Neural cell (in vitro differentiated cells): ENCODE results near the gene RIPK1. TPM values are rescaled to one million over a fixed set of nuclear protein-coding genes. Genes with fewer than 3 reads are reported as not detected.

Experiments used
- H2AFZ ChIP-seq: fragments of 200-600, 300-800 bp; sonication (generic), shearing (Covaris generic); 2 replicates; pipeline ENCODE4 v1.6.0; 2014; ENCODE audit warnings: low read depth, mild to moderate bottlenecking, antibody characterized with exemption, low read length, moderate library complexity
- H3F3A ChIP-seq: fragments of 200-600 bp; shearing (Covaris generic); 2 replicates; pipeline ENCODE4 v1.6.1; 2016; ENCODE audit warnings: mild to moderate bottlenecking, moderate library complexity, mixed read lengths, antibody characterized with exemption, low read length; ENCODE audit not compliant: insufficient read depth, poor library complexity, severe bottlenecking
- H3K27ac ChIP-seq: fragments of 200-600, 300-800 bp; sonication (generic), shearing (Covaris generic); 2 replicates; pipeline ENCODE4 v1.5.1; 2014; ENCODE audit warnings: mild to moderate bottlenecking, low read length, moderate library complexity
- H3K27me3 ChIP-seq: fragments of 300-800, 200-600 bp; sonication (generic), shearing (Covaris generic); 2 replicates; pipeline ENCODE4 v1.6.0; 2014; ENCODE audit warnings: mild to moderate bottlenecking, low read depth, low read length, moderate library complexity; ENCODE audit not compliant: insufficient read depth
- H3K36me3 ChIP-seq: fragments of 300-800, 200-600 bp; sonication (generic), shearing (Covaris generic); 2 replicates; pipeline ENCODE4 v1.5.1; 2014; ENCODE audit warnings: mild to moderate bottlenecking, antibody characterized with exemption, low read length, moderate library complexity; ENCODE audit not compliant: insufficient read depth
- H3K4me2 ChIP-seq: fragments of 300-800, 200-600 bp; sonication (generic), shearing (Covaris generic); 2 replicates; pipeline ENCODE4 v1.6.0; 2014; ENCODE audit warnings: mild to moderate bottlenecking, low read length
- H3K4me3 ChIP-seq: fragments of 300-800, 200-600 bp; sonication (generic), shearing (Covaris generic); 2 replicates; pipeline ENCODE4 v1.5.1; 2014; ENCODE audit warnings: mild to moderate bottlenecking, low read length, moderate library complexity
- H3K79me2 ChIP-seq: fragments of 200-600 bp; shearing (Covaris generic); replicated peaks from 2 replicates; pipeline ENCODE4 v1.6.0; 2014; ENCODE audit warnings: mild to moderate bottlenecking, low read length, moderate library complexity; ENCODE audit not compliant: insufficient read depth
- H3K9ac ChIP-seq: fragments of 300-800, 200-600 bp; sonication (generic), shearing (Covaris generic); 2 replicates; pipeline ENCODE4 v1.6.1; 2016; ENCODE audit warnings: mild to moderate bottlenecking, low read length, mixed read lengths
- H3K9me2 ChIP-seq: fragments of 200-600 bp; shearing (Covaris generic); 2 replicates; pipeline ENCODE4 v1.6.1; 2016; ENCODE audit warnings: mild to moderate bottlenecking, low read length, mixed read lengths; ENCODE audit not compliant: insufficient read depth
- H3K9me3 ChIP-seq: fragments of 200-600, 300-800 bp; sonication (generic), shearing (Covaris generic); 2 replicates; pipeline ENCODE4 v1.6.1; 2016; ENCODE audit warnings: mild to moderate bottlenecking, mixed run types, low read length, moderate library complexity, mixed read lengths
- H4K20me1 ChIP-seq: fragments of 200-600 bp; shearing (Covaris generic); 2 replicates; pipeline ENCODE4 v1.6.1; 2016; ENCODE audit warnings: mild to moderate bottlenecking, mixed run types; ENCODE audit not compliant: insufficient read depth
- EP300 ChIP-seq: fragments of 450-650 bp; conservative IDR thresholded peaks from 2 replicates; pipeline ENCODE4 v1.6.1; 2014; ENCODE audit warnings: antibody characterized with exemption, mild to moderate bottlenecking, moderate library complexity; ENCODE audit not compliant: poor library complexity, severe bottlenecking
- EZH2 ChIP-seq: fragments of 200-600, 300-800 bp; shearing (Covaris generic), sonication (generic); IDR thresholded peaks from 2 replicates; pipeline ENCODE4 v1.6.1; 2014; ENCODE audit warnings: antibody characterized with exemption, low read length, borderline replicate concordance, mild to moderate bottlenecking; ENCODE audit not compliant: insufficient read depth, poor library complexity, severe bottlenecking
- MXI1 ChIP-seq: fragments of 450-650 bp; conservative IDR thresholded peaks from 2 replicates; pipeline ENCODE4 v1.6.1; 2014; ENCODE audit warnings: antibody characterized with exemption, mild to moderate bottlenecking; ENCODE audit not compliant: poor library complexity, severe bottlenecking
- POLR2AphosphoS5 ChIP-seq: IDR thresholded peaks from 2 replicates; pipeline ENCODE4 v1.6.1; 2012
- RAD21 ChIP-seq: fragments of 450-650 bp; conservative IDR thresholded peaks from 2 replicates; pipeline ENCODE4 v1.6.1; 2014; ENCODE audit warnings: antibody characterized with exemption, mild to moderate bottlenecking, moderate library complexity
- SMC3 ChIP-seq: fragments of 450-650 bp; conservative IDR thresholded peaks from 2 replicates; pipeline ENCODE4 v1.6.1; 2014; ENCODE audit warnings: antibody characterized with exemption, mild to moderate bottlenecking, moderate library complexity; ENCODE audit not compliant: poor library complexity
- TAF1 ChIP-seq: IDR thresholded peaks from 2 replicates; pipeline ENCODE4 v1.6.1; 2012; ENCODE audit warnings: low read depth
- polyA minus RNA-seq: library from RNA; depleted of rRNA, polyadenylated mRNA; stranded (reverse); fragments of >200 nt; gene quantifications from 2 replicates; pipeline ENCODE4 v1.2.3, GENCODE V29; 2014
- polyA plus RNA-seq: library from polyadenylated mRNA; depleted of rRNA; stranded (reverse); fragments of >200 nt; gene quantifications from 2 replicates; pipeline ENCODE4 v1.2.3, GENCODE V29; 2014
- TF ChIP-seq, protein P1 (sequence below): IDR thresholded peaks from 2 replicates; pipeline ENCODE4 v1.6.1; 2012; ENCODE audit warnings: borderline replicate concordance
- TF ChIP-seq, protein P2 (sequence below): fragments of 450-650 bp; IDR thresholded peaks from 2 replicates; pipeline ENCODE4 v1.5.1; 2014; ENCODE audit warnings: antibody characterized with exemption, mild to moderate bottlenecking, moderate library complexity; ENCODE audit not compliant: poor library complexity, severe bottlenecking

RIPK1 gene
- polyA plus RNA-seq, result 8.5 and 10.4 TPM in 2 replicates
- polyA minus RNA-seq, result 5.4 and 6.5 TPM in 2 replicates

DNA sequence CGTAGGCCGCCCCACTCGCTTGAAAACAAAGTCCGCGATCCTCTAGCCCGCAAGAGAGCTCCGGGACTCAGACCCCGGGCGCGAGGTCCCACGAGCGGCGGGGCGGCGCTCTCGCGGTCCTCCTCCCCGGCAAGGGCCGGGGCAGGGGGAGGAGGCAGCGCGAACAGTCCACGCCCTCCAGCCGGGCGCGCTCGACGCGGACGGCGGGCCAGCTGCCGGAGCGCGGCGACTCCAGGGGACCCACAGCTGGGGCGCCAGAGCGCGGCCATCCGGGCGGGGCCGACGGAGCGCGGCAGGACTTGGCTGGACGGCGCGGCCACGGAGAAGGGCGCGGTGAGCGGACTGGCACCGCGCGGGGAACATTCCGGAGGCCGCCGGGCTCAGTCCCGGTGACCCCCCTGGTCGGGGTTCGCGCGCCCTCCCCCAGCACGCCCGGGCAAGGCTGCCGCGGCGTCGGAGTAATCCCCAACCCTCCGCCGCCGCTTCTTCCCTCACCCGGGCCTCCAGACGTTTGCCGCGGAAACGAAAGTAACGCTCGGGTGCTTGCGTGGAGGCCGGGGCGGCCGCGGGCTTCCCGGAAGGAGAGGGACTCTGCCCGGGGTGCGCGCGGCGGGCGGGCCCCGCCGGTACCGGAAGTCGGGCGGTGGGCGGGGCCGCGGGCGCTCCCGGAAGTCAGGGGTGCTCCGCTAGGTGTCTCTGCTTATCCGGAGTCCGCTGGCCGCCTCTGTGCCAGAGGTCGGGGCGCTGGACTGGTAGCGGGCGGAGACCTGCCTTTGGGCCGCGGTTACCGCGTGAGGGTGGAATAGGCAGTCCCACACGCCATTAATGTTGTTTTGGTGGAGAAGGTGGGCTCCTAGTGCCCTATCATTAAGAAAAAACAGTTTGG, at the start of gene RIPK1:
RIPK1 (plus strand) TSS at position 166 of the 886 bp plus-strand sequence. CDS start 8,330 bp downstream, outside the sequence.
- peak within 1 kb of the TSS; percentile 91 for H2AFZ ChIP-seq
- H3F3A ChIP-seq, result no peaks in the 10 kb centered on the region
- peak within 1 kb of the TSS; percentile 91 for H3K27ac ChIP-seq
- peak within 1 kb of the TSS; percentile 81 for H3K4me3 ChIP-seq
- H3K79me2 ChIP-seq, result peaks cover 17% of the 10 kb centered on the region
- H3K4me2 ChIP-seq, result peak within 1 kb of the TSS; percentile 84
- peaks cover 4% of the 10 kb centered on the region for H3K27me3 ChIP-seq
- TF ChIP-seq POLR2AphosphoS5 (peak; percentile 92), TAF1 (peak; percentile 73), SMC3 (peak; percentile 19), MXI1 (peak; percentile 51), EP300 (peak; percentile 69), RAD21 (no peak), EZH2 (no peak)
- TF ChIP-seq, protein P1, sequence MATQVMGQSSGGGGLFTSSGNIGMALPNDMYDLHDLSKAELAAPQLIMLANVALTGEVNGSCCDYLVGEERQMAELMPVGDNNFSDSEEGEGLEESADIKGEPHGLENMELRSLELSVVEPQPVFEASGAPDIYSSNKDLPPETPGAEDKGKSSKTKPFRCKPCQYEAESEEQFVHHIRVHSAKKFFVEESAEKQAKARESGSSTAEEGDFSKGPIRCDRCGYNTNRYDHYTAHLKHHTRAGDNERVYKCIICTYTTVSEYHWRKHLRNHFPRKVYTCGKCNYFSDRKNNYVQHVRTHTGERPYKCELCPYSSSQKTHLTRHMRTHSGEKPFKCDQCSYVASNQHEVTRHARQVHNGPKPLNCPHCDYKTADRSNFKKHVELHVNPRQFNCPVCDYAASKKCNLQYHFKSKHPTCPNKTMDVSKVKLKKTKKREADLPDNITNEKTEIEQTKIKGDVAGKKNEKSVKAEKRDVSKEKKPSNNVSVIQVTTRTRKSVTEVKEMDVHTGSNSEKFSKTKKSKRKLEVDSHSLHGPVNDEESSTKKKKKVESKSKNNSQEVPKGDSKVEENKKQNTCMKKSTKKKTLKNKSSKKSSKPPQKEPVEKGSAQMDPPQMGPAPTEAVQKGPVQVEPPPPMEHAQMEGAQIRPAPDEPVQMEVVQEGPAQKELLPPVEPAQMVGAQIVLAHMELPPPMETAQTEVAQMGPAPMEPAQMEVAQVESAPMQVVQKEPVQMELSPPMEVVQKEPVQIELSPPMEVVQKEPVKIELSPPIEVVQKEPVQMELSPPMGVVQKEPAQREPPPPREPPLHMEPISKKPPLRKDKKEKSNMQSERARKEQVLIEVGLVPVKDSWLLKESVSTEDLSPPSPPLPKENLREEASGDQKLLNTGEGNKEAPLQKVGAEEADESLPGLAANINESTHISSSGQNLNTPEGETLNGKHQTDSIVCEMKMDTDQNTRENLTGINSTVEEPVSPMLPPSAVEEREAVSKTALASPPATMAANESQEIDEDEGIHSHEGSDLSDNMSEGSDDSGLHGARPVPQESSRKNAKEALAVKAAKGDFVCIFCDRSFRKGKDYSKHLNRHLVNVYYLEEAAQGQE, result peak; percentile 82
- TF ChIP-seq, protein P2, sequence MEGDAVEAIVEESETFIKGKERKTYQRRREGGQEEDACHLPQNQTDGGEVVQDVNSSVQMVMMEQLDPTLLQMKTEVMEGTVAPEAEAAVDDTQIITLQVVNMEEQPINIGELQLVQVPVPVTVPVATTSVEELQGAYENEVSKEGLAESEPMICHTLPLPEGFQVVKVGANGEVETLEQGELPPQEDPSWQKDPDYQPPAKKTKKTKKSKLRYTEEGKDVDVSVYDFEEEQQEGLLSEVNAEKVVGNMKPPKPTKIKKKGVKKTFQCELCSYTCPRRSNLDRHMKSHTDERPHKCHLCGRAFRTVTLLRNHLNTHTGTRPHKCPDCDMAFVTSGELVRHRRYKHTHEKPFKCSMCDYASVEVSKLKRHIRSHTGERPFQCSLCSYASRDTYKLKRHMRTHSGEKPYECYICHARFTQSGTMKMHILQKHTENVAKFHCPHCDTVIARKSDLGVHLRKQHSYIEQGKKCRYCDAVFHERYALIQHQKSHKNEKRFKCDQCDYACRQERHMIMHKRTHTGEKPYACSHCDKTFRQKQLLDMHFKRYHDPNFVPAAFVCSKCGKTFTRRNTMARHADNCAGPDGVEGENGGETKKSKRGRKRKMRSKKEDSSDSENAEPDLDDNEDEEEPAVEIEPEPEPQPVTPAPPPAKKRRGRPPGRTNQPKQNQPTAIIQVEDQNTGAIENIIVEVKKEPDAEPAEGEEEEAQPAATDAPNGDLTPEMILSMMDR, result peak; percentile 73
- no peaks in the 10 kb centered on the region for H4K20me1 ChIP-seq
- H3K9ac ChIP-seq, result peak within 1 kb of the TSS; percentile 92
- H3K9me2 ChIP-seq, result no peaks in the 10 kb centered on the region
- H3K36me3 ChIP-seq, result no peaks in the 10 kb centered on the region
- H3K9me3 ChIP-seq, result no peaks in the 10 kb centered on the region

DNA sequence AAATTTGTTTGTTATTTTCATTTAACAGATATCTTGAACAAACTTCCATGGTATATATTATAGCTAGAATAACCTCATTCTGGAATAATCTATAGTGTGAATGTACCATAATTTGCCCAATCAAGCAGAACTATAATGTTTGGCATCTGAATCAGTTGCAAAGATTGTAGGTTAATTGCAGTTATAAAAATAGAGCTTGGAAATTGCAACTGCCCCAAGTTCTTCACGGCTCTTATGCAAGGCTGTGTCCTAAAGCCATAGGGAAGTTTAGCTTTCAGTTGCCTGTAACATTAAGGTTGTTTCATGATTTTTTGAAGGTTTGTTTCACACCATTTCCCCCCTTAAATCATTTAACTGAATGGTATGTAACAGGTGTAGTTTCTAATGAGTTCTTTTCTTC, 49.2 kb upstream of the RIPK1 start:
- Histone ChIP-seq H3K9me2 (no peaks in the 10 kb centered on the region), H3K9ac (no peak overlapping the region), H3F3A (no peaks in the 10 kb centered on the region), H3K36me3 (peaks cover 10% of the 10 kb centered on the region), H3K27ac (no peak overlapping the region), H4K20me1 (no peaks in the 10 kb centered on the region), H3K79me2 (no peaks in the 10 kb centered on the region), H3K9me3 (no peaks in the 10 kb centered on the region), H3K4me2 (no peak overlapping the region), H2AFZ (no peak overlapping the region), H3K4me3 (no peak overlapping the region), H3K27me3 (no peaks in the 10 kb centered on the region)
- no peak for TF ChIP-seq POLR2AphosphoS5
- no peak for TF ChIP-seq EP300
- no peak for TF ChIP-seq RAD21
- no peak for TF ChIP-seq SMC3
- TF ChIP-seq, protein P2, result no peak
- TF ChIP-seq MXI1, result no peak
- TF ChIP-seq, protein P1, result no peak
- TF ChIP-seq EZH2, result no peak
- TF ChIP-seq TAF1, result no peak
